Measurements from ENCODE around the gene ERN1. TPM values are rescaled to one million over a fixed set of nuclear protein-coding genes. Genes with fewer than 3 reads are reported as not detected.

Gene ERN1
- total and polyA plus RNA-seq, 2 of the 8 experiments (the other 6 are each of a cell fraction or from before 2014, with no cell fraction given): 1.8 to 3.9 TPM

DNA sequence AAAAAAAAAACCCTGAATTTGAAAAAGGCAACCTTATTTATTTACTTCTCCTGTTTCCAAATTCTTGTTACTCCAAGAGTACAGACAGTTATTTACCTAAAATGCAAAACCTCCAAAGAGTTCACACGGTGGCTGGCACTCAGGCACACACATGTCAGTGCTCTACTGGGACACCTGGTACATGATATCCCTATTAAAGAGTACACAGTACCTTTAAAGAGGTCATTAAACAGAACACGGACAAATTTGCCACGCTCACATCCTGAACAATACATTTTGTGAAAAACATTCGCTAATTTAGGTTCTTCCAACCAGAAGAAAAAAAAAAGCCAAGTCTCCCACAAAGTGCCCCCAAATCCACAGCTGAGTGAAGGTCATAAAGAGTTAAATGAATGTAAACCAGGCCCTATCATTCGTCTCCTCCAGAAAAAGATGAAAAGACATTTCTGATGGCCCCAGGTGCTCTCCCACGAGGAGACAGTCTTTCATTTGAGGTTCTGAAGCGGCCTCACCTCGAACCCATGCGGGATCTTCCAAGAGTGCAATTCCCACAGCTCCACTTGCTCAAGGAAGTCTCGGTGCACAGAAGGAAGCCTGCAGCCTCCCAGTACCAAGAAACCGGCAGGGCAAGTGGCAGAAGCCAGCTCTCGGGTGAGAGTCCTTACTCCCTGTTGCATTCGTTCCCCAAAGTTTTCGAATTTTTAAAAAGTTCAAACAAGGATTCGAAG is 993 bp downstream of the ERN1 start:
- Histone ChIP-seq H2AFZ (ENCODE audit: low read length) (0 out of 2 replicates have a peak overlapping the region, but pooled peaks have one; percentile 79), H2BK15ac (ENCODE audit: low read length) (no peak overlapping the region), H3K23ac (ENCODE audit: insufficient read length) (no peak overlapping the region), H4K91ac (replicated peaks; ENCODE audit: insufficient read length, low read length) (no peak overlapping the region), H3K4ac (replicated peaks; ENCODE audit: insufficient read length, low read depth, low read length) (peak overlapping the region; percentile 27), H3K18ac (ENCODE audit: extremely low read depth, low read length) (no peak overlapping the region; the same call in 1 of the 2 replicates), H3K14ac (ENCODE audit: insufficient read length) (no peak overlapping the region), H4K5ac (ENCODE audit: insufficient read length, low read depth, low read length) (no peak overlapping the region), H3K56ac (replicated peaks; ENCODE audit: insufficient read length, low read depth, low read length) (no peak overlapping the region), H4K8ac (ENCODE audit: extremely low read depth, insufficient read depth, low read length) (peak overlapping the region; percentile 9; the same call in 1 of the 2 replicates), H4K20me1 (replicated peaks in 1 of 2; ENCODE audit: control insufficient read depth in 1 of 2, insufficient read depth in 2 of 2, low read length in 2 of 2) (no peaks in the 10 kb centered on the region), H3K27me3 (replicated peaks in 1 of 4; ENCODE audit: control insufficient read depth in 3 of 4, extremely low read depth in 1 of 4, insufficient read depth in 3 of 4, low read length in 3 of 4) (peaks cover 0 to 21% (median 11%) of the 10 kb centered on the region in 4 experiments; a peak in 6 of 7 replicates), H2BK12ac (ENCODE audit: low read depth, low read length) (no peak overlapping the region), H2BK20ac (ENCODE audit: low read length) (no peak overlapping the region), H3K4me2 (ENCODE audit: insufficient read depth in 1 of 2, low read depth in 2 of 2, low read length in 2 of 2) (peak overlapping the region; percentile 83 to 87), H2BK120ac (replicated peaks; ENCODE audit: low read depth, low read length) (no peak overlapping the region), H3K79me1 (ENCODE audit: low read depth, low read length) (no peaks in the 10 kb centered on the region), H3K36me3 (ENCODE audit: control insufficient read depth in 2 of 4, insufficient read depth in 4 of 4, low read length in 3 of 4) (no peaks in the 10 kb centered on the region; a peak in 1 of 8 replicates), H2AK5ac (ENCODE audit: low read depth, low read length) (no peak overlapping the region), H3K23me2 (ENCODE audit: low read depth, low read length) (peaks cover 6% of the 10 kb centered on the region; the same call in 1 of the 2 replicates), H3K9ac (replicated peaks in 1 of 4; ENCODE audit: extremely low read depth in 1 of 4, low read depth in 3 of 4, low read length in 3 of 4) (peak overlapping the region; percentile 1 to 82 (median 38); a peak in 4 of 7 replicates), H3K27ac (ENCODE audit: low read depth, low read length) (no peak overlapping the region), H3K4me1 (replicated peaks in 1 of 4; ENCODE audit: control insufficient read depth in 3 of 4, insufficient read depth in 4 of 4, low read length in 3 of 4) (no peaks in the 10 kb centered on the region), H3K79me2 (ENCODE audit: control insufficient read depth in 1 of 2, insufficient read depth in 2 of 2, low read length in 2 of 2) (no peaks in the 10 kb centered on the region), H3K4me3 (ENCODE audit: extremely low read depth in 1 of 4, insufficient read depth in 2 of 4, low read depth in 3 of 4, low read length in 4 of 4) (peak overlapping the region; percentile 69 to 79 (median 74)), H2BK5ac (ENCODE audit: low read depth, low read length) (no peak overlapping the region), H3K9me3 (ENCODE audit: insufficient read depth in 2 of 2, low read depth in 1 of 2, low read length in 1 of 2) (no peaks in the 10 kb centered on the region)
- ChIA-PET CTCF (ENCODE audit: partially characterized antibody) (interaction anchor here (9.5 to 14.4 kb wide), 2 partner anchors 70 to 101 kb away, joined by 202 to 238 read pairs; no protein-coding TSS in a partner anchor), POLR2A (ENCODE audit: partially characterized antibody) (interaction anchor here (0.7 to 10.5 kb wide), 13 partner anchors 9 to 241 kb away, joined by 3 to 164 read pairs (median 3); no protein-coding TSS in a partner anchor)
- DNase-seq (ENCODE audit: low read depth in 1 of 2, low spot score in 2 of 2) (no peak), FAIRE-seq (no peak)
- TF ChIP-seq TEAD4 (IDR thresholded peaks at IDR 0.05; ENCODE audit: low read depth, low read length) (no peak), POU5F1 (IDR thresholded peaks at IDR 0.05; ENCODE audit: low read depth, low read length) (no peak), TAF7 (optimal IDR thresholded peaks at IDR 0.05; ENCODE audit: borderline replicate concordance, low read depth, low read length) (no peak), KDM1A (IDR thresholded peaks at IDR 0.05; ENCODE audit: borderline replicate concordance, low read length) (no peak), SP4 (IDR thresholded peaks at IDR 0.05; ENCODE audit: low read length) (no peak), CHD2 (IDR thresholded peaks at IDR 0.05; ENCODE audit: low read length) (no peak), JUND (IDR thresholded peaks at IDR 0.05; ENCODE audit: low read length) (no peak), RBBP5 (IDR thresholded peaks at IDR 0.05; ENCODE audit: borderline replicate concordance, low read depth, low read length) (no peak), YY1 (IDR thresholded peaks at IDR 0.05; ENCODE audit: low read depth, low read length) (no peak), CREB1 (IDR thresholded peaks at IDR 0.05) (no peak)
- TF ChIP-seq, protein P1, sequence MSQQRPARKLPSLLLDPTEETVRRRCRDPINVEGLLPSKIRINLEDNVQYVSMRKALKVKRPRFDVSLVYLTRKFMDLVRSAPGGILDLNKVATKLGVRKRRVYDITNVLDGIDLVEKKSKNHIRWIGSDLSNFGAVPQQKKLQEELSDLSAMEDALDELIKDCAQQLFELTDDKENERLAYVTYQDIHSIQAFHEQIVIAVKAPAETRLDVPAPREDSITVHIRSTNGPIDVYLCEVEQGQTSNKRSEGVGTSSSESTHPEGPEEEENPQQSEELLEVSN (IDR thresholded peaks at IDR 0.05): no peak
- WGBS, 2 experiments (ENCODE audit: extremely low coverage in 1 of 2, insufficient coverage in 1 of 2, insufficient read length in 1 of 2, insufficient replicate concordance in 2 of 2, low coverage in 1 of 2, low lambda C conversion rate in 2 of 2, missing lambda C conversion rate in 1 of 2): 32% methylated on average over 15 of the region's 15 CpGs; no CpG with 5 or more reads in 1 of the 2 experiments
